ENCODE measurements around the gene SLC5A10.

GRCh38 chr17:18933102-18934058, 18.6 kb upstream of the SLC5A10 start:
- TF ChIP-seq, protein P1, sequence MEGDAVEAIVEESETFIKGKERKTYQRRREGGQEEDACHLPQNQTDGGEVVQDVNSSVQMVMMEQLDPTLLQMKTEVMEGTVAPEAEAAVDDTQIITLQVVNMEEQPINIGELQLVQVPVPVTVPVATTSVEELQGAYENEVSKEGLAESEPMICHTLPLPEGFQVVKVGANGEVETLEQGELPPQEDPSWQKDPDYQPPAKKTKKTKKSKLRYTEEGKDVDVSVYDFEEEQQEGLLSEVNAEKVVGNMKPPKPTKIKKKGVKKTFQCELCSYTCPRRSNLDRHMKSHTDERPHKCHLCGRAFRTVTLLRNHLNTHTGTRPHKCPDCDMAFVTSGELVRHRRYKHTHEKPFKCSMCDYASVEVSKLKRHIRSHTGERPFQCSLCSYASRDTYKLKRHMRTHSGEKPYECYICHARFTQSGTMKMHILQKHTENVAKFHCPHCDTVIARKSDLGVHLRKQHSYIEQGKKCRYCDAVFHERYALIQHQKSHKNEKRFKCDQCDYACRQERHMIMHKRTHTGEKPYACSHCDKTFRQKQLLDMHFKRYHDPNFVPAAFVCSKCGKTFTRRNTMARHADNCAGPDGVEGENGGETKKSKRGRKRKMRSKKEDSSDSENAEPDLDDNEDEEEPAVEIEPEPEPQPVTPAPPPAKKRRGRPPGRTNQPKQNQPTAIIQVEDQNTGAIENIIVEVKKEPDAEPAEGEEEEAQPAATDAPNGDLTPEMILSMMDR (IDR thresholded peaks at IDR 0.05): no peak
- no peak for TF ChIP-seq POLR2A (IDR thresholded peaks at IDR 0.05)
